ENCODE data around the gene PHF23.

- TF ChIP-seq ATF3 (CRISPR knock-in tag; conservative IDR thresholded peaks at IDR 0.05): no peak
- no peak for TF ChIP-seq ZNF263 (CRISPR knock-in tag; IDR thresholded peaks at IDR 0.05; ENCODE audit: low read depth)
- TF ChIP-seq CTCF (IDR thresholded peaks at IDR 0.05): no peak
- no peak; the same call in 1 of the 2 replicates for TF ChIP-seq MAX (CRISPR knock-in tag; IDR thresholded peaks at IDR 0.05)
- TF ChIP-seq USF2 (CRISPR knock-in tag; IDR thresholded peaks at IDR 0.05): no peak
- no peak for TF ChIP-seq ATF1 (CRISPR knock-in tag; IDR thresholded peaks at IDR 0.05)
- no peak for TF ChIP-seq JUN (CRISPR knock-in tag; IDR thresholded peaks at IDR 0.05)
- TF ChIP-seq E2F5 (CRISPR knock-in tag; IDR thresholded peaks at IDR 0.05): no peak
- no peak for TF ChIP-seq RELA (CRISPR knock-in tag; IDR thresholded peaks at IDR 0.05; ENCODE audit: borderline replicate concordance)
- no peak for TF ChIP-seq TP53 (CRISPR knock-in tag; IDR thresholded peaks at IDR 0.05)
Measured at GRCh38 chr17:7251661-7252175, 12.5 kb upstream of the PHF23 start, which contains the start of gene CTDNEP1.
